Activated naive CD4-positive, alpha-beta T cell treated with anti-CD3 and anti-CD28 coated beads for 36 hours (primary cell): ENCODE measurements around the gene MBNL1. TPM values are rescaled to one million over a fixed set of nuclear protein-coding genes. Genes with fewer than 3 reads are reported as not detected.
"Not testable (repeated sequence)": the region's sequence is repeated elsewhere in the genome, so short reads cannot be mapped to it uniquely, and the experiment has no call there.

Experiments used
- CTCF ChIA-PET: fragments of 350-600 bp; sonication (Branson Sonifier 250); formaldehyde crosslinking; loops from one replicate; lab custom pipeline; 2021; ENCODE audit warnings: antibody characterized with exemption; lab: Charles Lee
- DNase-seq: peaks from one replicate; pipeline ENCODE4 v3.0.0-alpha.2; 2020
- H3K27ac Mint-ChIP-seq: one replicate; pipeline ENCODE4 v1.8.0; 2021; ENCODE audit warnings: mild to moderate bottlenecking, mixed read lengths
- H3K27me3 Mint-ChIP-seq: one replicate; pipeline ENCODE4 v1.8.0; 2021; ENCODE audit warnings: low read depth, mixed read lengths
- H3K36me3 Mint-ChIP-seq: one replicate; pipeline ENCODE4 v1.8.0; 2021; ENCODE audit warnings: low read depth, mixed read lengths
- H3K4me1 Mint-ChIP-seq: one replicate; pipeline ENCODE4 v1.8.0; 2021; ENCODE audit warnings: low read depth, mixed read lengths
- H3K4me3 Mint-ChIP-seq: one replicate; pipeline ENCODE4 v1.8.0; 2021; ENCODE audit warnings: mild to moderate bottlenecking, moderate library complexity, mixed read lengths
- H3K9me3 Mint-ChIP-seq: one replicate; pipeline ENCODE4 v1.8.0; 2021; ENCODE audit warnings: mixed read lengths
- intact Hi-C: fragments of 100-400 bp; cut with micrococcal nuclease; formaldehyde crosslinking; loops from one replicate; pipeline ENCODE4 v1.15.1; 2023
- total RNA-seq, 2 experiments: library from RNA; stranded (reverse); gene quantifications; one replicate each; pipeline ENCODE4 v1.2.3, GENCODE V29; 2021

Gene MBNL1
- total RNA-seq, 2 experiments from 2014 or later = 387 to 391 TPM

GRCh38 chr3:152359385-152360248, 90.9 kb downstream of the MBNL1 start:
- no peaks in the 10 kb centered on the region for H3K9me3 Mint-ChIP-seq
- peaks cover 79% of the 10 kb centered on the region for H3K4me1 Mint-ChIP-seq
- H3K27me3 Mint-ChIP-seq = no peaks in the 10 kb centered on the region
- H3K27ac Mint-ChIP-seq = peak overlapping the region; percentile 7
- DNase-seq = no peak
- intact Hi-C loops = loop anchor here (2.0 kb wide), 1 partner anchor 13 kb away; no protein-coding TSS in a partner anchor
- H3K36me3 Mint-ChIP-seq = peaks cover 31% of the 10 kb centered on the region
- no peak overlapping the region for H3K4me3 Mint-ChIP-seq
- CTCF ChIA-PET = interaction anchor here (0.6 to 1.5 kb wide), 3 partner anchors 13 to 180 kb away, joined by 3 to 4 read pairs (median 3); no protein-coding TSS in a partner anchor

- Mint-ChIP-seq H3K4me3 (no peak overlapping the region), H3K27me3 (no peaks in the 10 kb centered on the region), H3K9me3 (no peaks in the 10 kb centered on the region), H3K36me3 (peaks cover 29% of the 10 kb centered on the region), H3K4me1 (peaks cover 77% of the 10 kb centered on the region), H3K27ac (peak overlapping the region; percentile 10)
- no peak for DNase-seq
- CTCF ChIA-PET = interaction anchor here (0.6 to 1.3 kb wide), 2 partner anchors 14 to 180 kb away, joined by 3 to 4 read pairs; no protein-coding TSS in a partner anchor
- intact Hi-C loops = no loop called here
These were observed 91.6 kb downstream of the MBNL1 start for GRCh38 chr3:152360302-152360701.

DNA sequence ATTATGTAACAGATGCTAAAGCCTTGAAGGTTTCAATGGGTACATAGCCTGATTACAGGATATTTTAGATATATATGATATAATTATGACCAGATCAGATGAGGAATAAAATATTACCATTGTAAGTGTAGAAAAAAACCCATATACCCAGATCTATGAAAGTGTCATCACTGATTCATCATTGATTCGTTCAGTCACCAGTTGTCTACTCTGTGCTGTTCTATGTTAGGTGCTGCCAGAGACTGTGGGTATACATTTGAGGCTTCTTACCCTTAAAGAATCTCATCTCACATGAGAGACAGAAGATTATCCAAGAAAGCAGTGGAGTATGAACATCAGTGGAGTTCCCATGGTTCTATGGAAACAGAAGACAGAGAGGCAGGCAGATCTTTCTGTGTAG, 92.2 kb downstream of the MBNL1 start:
- Mint-ChIP-seq H3K27ac (peak overlapping the region; percentile 3), H3K4me1 (peaks cover 73% of the 10 kb centered on the region), H3K9me3 (no peaks in the 10 kb centered on the region), H3K27me3 (no peaks in the 10 kb centered on the region), H3K36me3 (peaks cover 27% of the 10 kb centered on the region), H3K4me3 (no peak overlapping the region)
- DNase-seq = no peak
- intact Hi-C loops = no loop called here
- CTCF ChIA-PET = interaction anchor here (1.3 kb wide), 1 partner anchor 15 kb away, joined by 4 read pairs; no protein-coding TSS in a partner anchor

- H3K27ac Mint-ChIP-seq = peak overlapping the region; percentile 21
- peaks cover 70% of the 10 kb centered on the region for H3K4me1 Mint-ChIP-seq
- H3K9me3 Mint-ChIP-seq = peaks cover 4% of the 10 kb centered on the region
- intact Hi-C loops = no loop called here
- no peak for DNase-seq
- H3K27me3 Mint-ChIP-seq = no peaks in the 10 kb centered on the region
- peaks cover 31% of the 10 kb centered on the region for H3K36me3 Mint-ChIP-seq
- CTCF ChIA-PET = no interaction called here
- no peak overlapping the region for H3K4me3 Mint-ChIP-seq
These were observed 93.4 kb downstream of the MBNL1 start for GRCh38 chr3:152362086-152362485.

DNA sequence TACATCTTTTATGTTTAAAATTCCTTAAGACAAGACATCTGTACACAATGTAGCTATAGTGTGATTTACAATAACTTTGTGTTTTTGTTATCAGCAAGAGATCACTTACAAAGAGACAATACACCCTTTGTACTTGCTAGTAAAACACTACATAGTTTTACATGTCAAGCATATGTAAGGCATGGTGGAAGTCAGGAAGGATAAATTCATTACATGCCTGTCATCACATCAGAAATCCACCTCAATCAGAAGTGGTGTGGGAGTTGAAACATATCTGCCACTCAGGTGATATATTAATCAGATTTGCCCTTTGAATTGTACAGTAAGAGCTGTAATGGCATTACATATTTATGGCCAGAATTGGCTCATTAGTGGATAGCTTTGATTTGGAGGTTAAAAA, 95.5 kb downstream of the MBNL1 start:
- CTCF ChIA-PET = interaction anchor here (0.7 to 1.9 kb wide), 6 partner anchors 9 to 35 kb away, joined by 3 to 5 read pairs (median 4); no protein-coding TSS in a partner anchor
- H3K27ac Mint-ChIP-seq = peak overlapping the region; percentile 57
- H3K36me3 Mint-ChIP-seq = peaks cover 42% of the 10 kb centered on the region
- intact Hi-C loops = no loop called here
- DNase-seq = no peak
- H3K4me1 Mint-ChIP-seq = peaks cover 75% of the 10 kb centered on the region
- H3K4me3 Mint-ChIP-seq = no peak overlapping the region
- H3K27me3 Mint-ChIP-seq = no peaks in the 10 kb centered on the region
- H3K9me3 Mint-ChIP-seq = peaks cover 7% of the 10 kb centered on the region

GRCh38 chr3:152365126-152365525, 96.4 kb downstream of the MBNL1 start:
- peaks cover 49% of the 10 kb centered on the region for H3K36me3 Mint-ChIP-seq
- H3K27ac Mint-ChIP-seq = no peak overlapping the region
- no peaks in the 10 kb centered on the region for H3K27me3 Mint-ChIP-seq
- intact Hi-C loops = no loop called here
- CTCF ChIA-PET = interaction anchor here (1.1 kb wide), 1 partner anchor 242 kb away, joined by 3 read pairs; no protein-coding TSS in a partner anchor
- H3K9me3 Mint-ChIP-seq = peaks cover 7% of the 10 kb centered on the region
- DNase-seq = no peak
- peaks cover 75% of the 10 kb centered on the region for H3K4me1 Mint-ChIP-seq
- H3K4me3 Mint-ChIP-seq = no peak overlapping the region

DNA sequence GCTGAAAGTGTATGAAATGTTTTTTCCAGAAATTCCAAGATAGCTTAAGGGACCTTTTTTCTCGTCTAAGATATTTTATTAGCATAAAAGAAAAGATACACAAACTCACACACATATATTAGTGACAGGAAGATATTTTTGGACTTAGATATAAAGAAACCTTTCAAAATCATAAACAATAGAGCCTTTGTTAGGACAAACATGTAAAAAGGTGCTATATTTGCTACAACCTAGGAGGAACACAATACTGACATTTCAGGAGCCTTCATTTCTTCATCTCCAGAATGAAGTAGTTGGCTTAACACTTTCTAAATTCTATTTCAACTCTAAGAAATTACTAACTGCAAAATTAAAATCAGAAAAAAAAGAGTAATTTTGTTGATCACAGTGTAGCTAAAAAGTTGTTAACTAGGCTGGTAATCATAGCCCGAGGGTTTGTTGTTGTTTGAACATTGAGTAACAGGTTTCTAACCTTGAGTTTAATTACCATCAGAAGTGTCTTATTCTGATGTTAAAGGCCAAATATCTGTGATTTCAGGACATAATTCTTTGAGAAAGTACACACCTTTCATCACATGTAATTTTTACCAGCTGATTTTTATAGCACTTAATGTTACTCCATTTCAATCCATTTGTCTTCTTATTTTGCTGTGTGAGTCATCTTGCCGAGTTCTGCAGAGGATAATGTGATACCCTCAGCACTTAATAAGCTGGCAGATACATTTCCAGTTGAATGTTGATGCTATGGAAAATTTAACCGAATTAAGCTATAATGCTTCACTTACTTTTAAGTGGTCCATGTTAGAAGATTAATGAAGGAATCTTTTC, 97.3 kb downstream of the MBNL1 start:
- DNase-seq = no peak
- Mint-ChIP-seq H3K9me3 (peaks cover 7% of the 10 kb centered on the region), H3K27me3 (no peaks in the 10 kb centered on the region), H3K4me1 (peaks cover 79% of the 10 kb centered on the region), H3K36me3 (peaks cover 57% of the 10 kb centered on the region), H3K27ac (no peak overlapping the region), H3K4me3 (no peak overlapping the region)
- CTCF ChIA-PET = interaction anchor here (1.0 to 1.1 kb wide), 2 partner anchors 16 to 243 kb away, joined by 3 read pairs; no protein-coding TSS in a partner anchor
- intact Hi-C loops = no loop called here

DNA sequence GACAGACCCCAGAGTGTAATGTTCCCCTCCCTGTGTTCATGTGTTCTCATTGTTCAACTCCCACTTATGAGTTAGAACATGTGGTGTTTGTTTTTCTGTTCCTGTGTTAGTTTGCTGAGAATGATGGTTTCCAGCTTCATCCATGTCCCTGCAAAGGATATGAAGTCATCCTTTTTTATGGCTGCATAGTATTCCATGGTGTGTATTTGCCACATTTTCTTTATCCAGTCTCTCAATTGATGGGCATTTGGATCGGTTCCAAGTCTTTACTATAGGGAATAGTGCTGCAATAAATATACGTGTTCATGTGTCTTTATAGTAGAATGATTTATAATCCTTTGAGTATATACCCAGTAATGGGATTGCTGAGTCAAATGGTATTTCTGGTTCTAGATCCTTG, 98.5 kb downstream of the MBNL1 start:
- H3K4me3 Mint-ChIP-seq, H3K9me3 Mint-ChIP-seq, CTCF ChIA-PET, DNase-seq, H3K27me3 Mint-ChIP-seq, intact Hi-C loops: not testable (repeated sequence)
- H3K27ac Mint-ChIP-seq = peak overlapping the region; percentile 52
- peaks cover 79% of the 10 kb centered on the region for H3K4me1 Mint-ChIP-seq
- peaks cover 61% of the 10 kb centered on the region for H3K36me3 Mint-ChIP-seq

- intact Hi-C loops = loop anchor here (2.0 kb wide), 1 partner anchor 14 kb away; no protein-coding TSS in a partner anchor
- H3K9me3 Mint-ChIP-seq, H3K4me3 Mint-ChIP-seq, H3K27me3 Mint-ChIP-seq, DNase-seq: not testable (repeated sequence)
- Mint-ChIP-seq H3K4me1 (peaks cover 88% of the 10 kb centered on the region), H3K27ac (peak overlapping the region; percentile 42), H3K36me3 (peaks cover 52% of the 10 kb centered on the region)
- CTCF ChIA-PET = interaction anchor here (0.6 to 0.9 kb wide), 2 partner anchors 20 to 40 kb away, joined by 3 to 4 read pairs; no protein-coding TSS in a partner anchor
These were observed 103.9 kb downstream of the MBNL1 start for GRCh38 chr3:152372633-152373032.

GRCh38 chr3:152373379-152373778, 104.7 kb downstream of the MBNL1 start:
- intact Hi-C loops = loop anchor here (2.0 kb wide), 1 partner anchor 15 kb away; no protein-coding TSS in a partner anchor
- DNase-seq = no peak
- Mint-ChIP-seq H3K4me3 (no peak overlapping the region), H3K36me3 (peaks cover 49% of the 10 kb centered on the region), H3K9me3 (no peaks in the 10 kb centered on the region), H3K4me1 (peaks cover 85% of the 10 kb centered on the region), H3K27me3 (no peaks in the 10 kb centered on the region), H3K27ac (peak overlapping the region; percentile 73)
- CTCF ChIA-PET = interaction anchor here (0.6 to 0.9 kb wide), 2 partner anchors 19 to 41 kb away, joined by 3 to 4 read pairs; no protein-coding TSS in a partner anchor

DNA sequence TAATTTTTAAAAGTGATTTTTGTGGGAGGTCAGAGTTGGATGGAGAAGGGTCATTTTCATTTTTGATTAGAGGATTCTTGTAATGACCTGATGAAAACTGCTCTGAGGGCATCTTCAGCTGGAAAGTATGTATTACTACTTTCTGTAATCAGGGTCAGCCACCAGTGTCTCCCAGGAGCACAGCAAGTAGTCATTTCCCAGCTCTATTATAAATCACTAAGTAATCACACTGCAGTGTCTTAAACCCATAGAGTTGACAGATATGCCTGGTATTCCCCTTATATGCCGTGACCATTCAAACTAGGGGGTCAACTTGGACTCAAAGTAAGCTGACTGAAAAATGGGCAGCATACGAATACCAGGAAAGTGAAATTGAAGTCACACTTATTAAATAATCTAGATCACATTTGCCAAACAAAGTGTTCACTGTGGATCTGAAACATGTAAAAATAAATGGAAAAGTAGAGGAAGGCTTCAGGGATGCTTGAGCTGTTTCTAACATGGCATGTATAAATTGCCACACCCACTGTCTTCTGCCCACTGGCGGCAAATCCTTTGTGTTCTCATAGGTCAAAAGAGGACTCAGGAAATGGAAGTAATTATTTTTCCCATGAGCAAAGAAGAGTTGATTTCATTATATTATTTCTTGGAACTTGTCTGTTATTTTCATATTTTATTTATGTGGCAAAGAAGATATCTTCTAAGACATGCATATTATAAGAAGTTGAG, 105.7 kb downstream of the MBNL1 start:
- Mint-ChIP-seq H3K4me3 (no peak overlapping the region), H3K4me1 (peaks cover 82% of the 10 kb centered on the region), H3K9me3 (no peaks in the 10 kb centered on the region), H3K27ac (peak overlapping the region; percentile 11), H3K36me3 (peaks cover 48% of the 10 kb centered on the region), H3K27me3 (no peaks in the 10 kb centered on the region)
- CTCF ChIA-PET = interaction anchor here (0.7 kb wide), 1 partner anchor 63 kb away, joined by 3 read pairs; no protein-coding TSS in a partner anchor
- no peak for DNase-seq
- intact Hi-C loops = no loop called here
